ENCODE data around the gene C12orf75. TPM values are rescaled to one million over a fixed set of nuclear protein-coding genes. Genes with fewer than 3 reads are reported as not detected.

The C12orf75 gene
- total and polyA plus RNA-seq, 12 donors = 6.0 to 94.2 (median 10.3) TPM

DNA sequence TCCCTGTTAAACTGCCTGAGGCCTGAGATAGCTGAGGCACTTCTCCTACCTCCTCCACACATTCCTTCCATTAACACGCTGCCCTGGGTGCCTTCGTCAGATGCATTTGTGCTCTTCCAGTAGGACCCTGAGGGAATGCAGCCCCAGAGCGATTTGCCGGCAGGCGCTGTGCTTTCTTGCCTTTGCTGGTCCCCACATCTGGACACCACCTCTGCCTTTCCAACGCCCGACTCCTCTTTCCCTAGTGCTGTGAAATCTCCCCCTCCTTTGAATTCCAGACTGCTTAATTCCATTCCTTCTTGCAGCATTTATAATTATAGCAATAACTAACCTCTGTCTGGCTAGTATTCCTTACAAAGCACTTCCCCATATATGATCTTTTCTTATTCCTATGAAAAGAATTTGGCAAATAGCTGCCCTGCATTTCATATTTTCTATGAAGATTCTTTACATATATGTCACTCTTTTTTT lies 88.4 kb downstream of the C12orf75 start:
- no peaks in the 10 kb centered on the region for H3K27me3 ChIP-seq
- 52 to 85% (median 78%) methylated on average over 7 of the region's 7 CpGs for WGBS, 4 donors
- DNase-seq = no peak
- intact Hi-C loops (cut with DNase I) = loop anchor here in 1 of 2 donors (5.0 kb wide), 1 partner anchor 803 kb away; no protein-coding TSS in a partner anchor
- H3K4me1 ChIP-seq (replicated peaks in 1 of 2) = no peaks in the 10 kb centered on the region
- no peak overlapping the region for H3K27ac ChIP-seq
- TF ChIP-seq, protein P1, sequence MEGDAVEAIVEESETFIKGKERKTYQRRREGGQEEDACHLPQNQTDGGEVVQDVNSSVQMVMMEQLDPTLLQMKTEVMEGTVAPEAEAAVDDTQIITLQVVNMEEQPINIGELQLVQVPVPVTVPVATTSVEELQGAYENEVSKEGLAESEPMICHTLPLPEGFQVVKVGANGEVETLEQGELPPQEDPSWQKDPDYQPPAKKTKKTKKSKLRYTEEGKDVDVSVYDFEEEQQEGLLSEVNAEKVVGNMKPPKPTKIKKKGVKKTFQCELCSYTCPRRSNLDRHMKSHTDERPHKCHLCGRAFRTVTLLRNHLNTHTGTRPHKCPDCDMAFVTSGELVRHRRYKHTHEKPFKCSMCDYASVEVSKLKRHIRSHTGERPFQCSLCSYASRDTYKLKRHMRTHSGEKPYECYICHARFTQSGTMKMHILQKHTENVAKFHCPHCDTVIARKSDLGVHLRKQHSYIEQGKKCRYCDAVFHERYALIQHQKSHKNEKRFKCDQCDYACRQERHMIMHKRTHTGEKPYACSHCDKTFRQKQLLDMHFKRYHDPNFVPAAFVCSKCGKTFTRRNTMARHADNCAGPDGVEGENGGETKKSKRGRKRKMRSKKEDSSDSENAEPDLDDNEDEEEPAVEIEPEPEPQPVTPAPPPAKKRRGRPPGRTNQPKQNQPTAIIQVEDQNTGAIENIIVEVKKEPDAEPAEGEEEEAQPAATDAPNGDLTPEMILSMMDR (IDR thresholded peaks at IDR 0.05) = no peak
- no peak overlapping the region for H3K4me3 ChIP-seq
- H3K36me3 ChIP-seq (replicated peaks in 1 of 2) = no peaks in the 10 kb centered on the region
- H3K9me3 ChIP-seq (replicated peaks in 1 of 3) = no peaks in the 10 kb centered on the region

- 82 to 90% (median 87%) methylated on average over 3 of the region's 3 CpGs for WGBS, 4 donors
- H3K27ac ChIP-seq = no peak overlapping the region
- intact Hi-C loops (cut with DNase I) = loop anchor here in 1 of 2 donors (5.0 kb wide), 2 partner anchors 718 to 803 kb away; partner anchors contain the start of gene NUAK1
- H3K4me1 ChIP-seq (replicated peaks in 1 of 2) = no peaks in the 10 kb centered on the region
- H3K27me3 ChIP-seq = no peaks in the 10 kb centered on the region
- no peaks in the 10 kb centered on the region for H3K9me3 ChIP-seq (replicated peaks in 1 of 3)
- TF ChIP-seq, protein P1 (IDR thresholded peaks at IDR 0.05) = no peak
- no peak for TF ChIP-seq POLR2A (IDR thresholded peaks at IDR 0.05)
- no peak overlapping the region for H3K4me3 ChIP-seq
- no peaks in the 10 kb centered on the region for H3K36me3 ChIP-seq (replicated peaks in 1 of 2)
- DNase-seq = no peak
These were observed 89.1 kb downstream of the C12orf75 start for GRCh38 chr12:105419606-105420005.

DNA sequence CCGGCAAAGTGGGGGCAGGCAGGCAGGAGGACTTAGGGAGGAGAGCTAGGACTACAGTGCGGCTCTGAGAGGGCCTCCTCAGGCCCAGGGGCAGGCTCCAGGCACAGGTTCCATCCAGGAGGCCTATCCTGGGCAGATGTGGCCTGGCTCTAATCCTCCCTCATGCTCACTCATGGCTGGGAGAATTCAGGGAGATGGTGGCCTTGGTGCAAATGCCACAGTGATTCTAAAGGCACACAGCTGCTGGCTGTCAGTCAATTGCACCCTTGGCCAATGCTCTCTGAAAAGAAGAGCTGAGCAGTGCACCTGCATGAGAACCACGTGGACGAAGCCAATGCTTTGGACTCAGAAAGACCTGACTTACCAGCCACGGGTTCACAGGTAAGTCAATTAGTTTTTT lies 89.6 kb downstream of the C12orf75 start:
- H3K27ac ChIP-seq = no peak overlapping the region
- no peak overlapping the region for H3K4me3 ChIP-seq
- H3K27me3 ChIP-seq = no peaks in the 10 kb centered on the region
- WGBS, 4 donors = 67 to 78% (median 72%) methylated on average over 4 to 5 of the region's 5 CpGs
- H3K4me1 ChIP-seq (replicated peaks in 1 of 2) = no peaks in the 10 kb centered on the region
- no peak for DNase-seq
- no peaks in the 10 kb centered on the region for H3K36me3 ChIP-seq (replicated peaks in 1 of 2)
- TF ChIP-seq, protein P1 (IDR thresholded peaks at IDR 0.05) = no peak
- intact Hi-C loops (cut with DNase I) = loop anchor here in 1 of 2 donors (5.0 kb wide), 1 partner anchor 717 kb away; the partner anchor contains the start of gene NUAK1
- H3K9me3 ChIP-seq (replicated peaks in 1 of 3) = no peaks in the 10 kb centered on the region

- no peak for TF ChIP-seq POLR2A (IDR thresholded peaks at IDR 0.05)
- TF ChIP-seq, protein P1 (IDR thresholded peaks at IDR 0.05) = peak; percentile 87 to 97 (median 94)
- DNase-seq = peak; percentile 57 to 92 (median 75)
- H3K4me3 ChIP-seq = no peak overlapping the region
- H3K36me3 ChIP-seq (replicated peaks in 1 of 2) = no peaks in the 10 kb centered on the region
- H3K27me3 ChIP-seq = no peaks in the 10 kb centered on the region
- no peaks in the 10 kb centered on the region for H3K9me3 ChIP-seq (replicated peaks in 1 of 3)
- intact Hi-C loops (cut with DNase I) = loop anchor here in 1 of 2 donors (5.0 kb wide), 1 partner anchor 717 kb away; the partner anchor contains the start of gene NUAK1
- no peak overlapping the region for H3K27ac ChIP-seq
- H3K4me1 ChIP-seq (replicated peaks in 1 of 2) = no peaks in the 10 kb centered on the region
These were observed 90.3 kb downstream of the C12orf75 start for GRCh38 chr12:105420659-105421240.

Other genes starting within 250 kb of the C12orf75 start
- gene ALDH1L2, start 246.2 kb upstream of the C12orf75 start, total RNA-seq = 1 to 10 TPM in 8 of 9 donors, under 1 TPM in 1; 0.50 to 4.5 (median 2.9) TPM
- gene ALDH1L2, start 246.2 kb upstream of the C12orf75 start, polyA plus RNA-seq = 1 to 10 TPM in 1 of 3 donors, under 1 TPM in 2; 0.56 to 2.8 (median 0.57) TPM
- 10 to 100 TPM; 34.3 to 90.6 (median 58.5) TPM for gene WASHC4, start 223.0 kb upstream of the C12orf75 start, total RNA-seq
- gene WASHC4, start 223.0 kb upstream of the C12orf75 start, polyA plus RNA-seq = 10 to 100 TPM; 17.8 to 40.8 (median 27.5) TPM
- gene APPL2, start 94.5 kb upstream of the C12orf75 start, total RNA-seq = 100 to 1,000 TPM in 2 of 9 donors, 10 to 100 TPM in 7; 46.4 to 122 (median 60.7) TPM
- gene APPL2, start 94.5 kb upstream of the C12orf75 start, polyA plus RNA-seq = 10 to 100 TPM; 15.9 to 48.3 (median 17.2) TPM

Measured in adrenal gland (tissue), 12 donors.